ENCODE data around the gene SCARF1.

SCARF1 gene

GRCh38 chr17:1612400-1612799 lies 33.1 kb downstream of the SCARF1 start:
- TF ChIP-seq ZNF169 (tag by site-specific recombination; IDR thresholded peaks at IDR 0.05) (no peak), ZNF335 (tag by site-specific recombination; conservative IDR thresholded peaks at IDR 0.05) (no peak), TCF7L2 (IDR thresholded peaks at IDR 0.05; ENCODE audit: borderline replicate concordance, low read depth, low read length) (no peak), ZNF341 (tag by site-specific recombination; IDR thresholded peaks at IDR 0.05; ENCODE audit: low read depth) (no peak), ZNF140 (tag by site-specific recombination; IDR thresholded peaks at IDR 0.05) (no peak), ZNF433 (tag by site-specific recombination; IDR thresholded peaks at IDR 0.05; ENCODE audit: low read depth) (no peak), ZNF132 (tag by site-specific recombination; IDR thresholded peaks at IDR 0.05; ENCODE audit: borderline replicate concordance) (no peak), ZNF398 (tag by site-specific recombination; IDR thresholded peaks at IDR 0.05) (no peak), ZNF311 (tag by site-specific recombination; IDR thresholded peaks at IDR 0.05; ENCODE audit: borderline replicate concordance) (no peak), ZNF248 (tag by site-specific recombination; IDR thresholded peaks at IDR 0.05) (no peak), SCRT1 (tag by site-specific recombination; IDR thresholded peaks at IDR 0.05; ENCODE audit: borderline replicate concordance) (no peak)
- Histone ChIP-seq H3K4me3 (ENCODE audit: low read depth, low read length) (no peak overlapping the region), H3K9me3 (ENCODE audit: control insufficient read depth, insufficient read depth, low read depth, low read length) (no peaks in the 10 kb centered on the region), H3K4me1 (ENCODE audit: control insufficient read depth, insufficient read depth, low read length) (no peaks in the 10 kb centered on the region), H3K36me3 (ENCODE audit: control insufficient read depth in 2 of 2, insufficient read depth in 1 of 2, low read length in 2 of 2) (no peaks in the 10 kb centered on the region; a peak in 1 of 3 replicates), H3K27ac (ENCODE audit: extremely low read depth, low read depth, low read length) (no peak overlapping the region)
- CTCF ChIA-PET = interaction anchor here (0.7 kb wide), 1 partner anchor 36 kb away, joined by 3 read pairs; no protein-coding TSS in a partner anchor
- POLR2A ChIA-PET = no interaction called here

GRCh38 chr17:1611715-1612114 lies 33.8 kb downstream of the SCARF1 start:
- Histone ChIP-seq H3K9me3 (ENCODE audit: control insufficient read depth, insufficient read depth, low read depth, low read length) (no peaks in the 10 kb centered on the region), H3K4me1 (ENCODE audit: control insufficient read depth, insufficient read depth, low read length) (no peaks in the 10 kb centered on the region), H3K4me3 (ENCODE audit: low read depth, low read length) (no peak overlapping the region), H3K36me3 (ENCODE audit: control insufficient read depth in 2 of 2, insufficient read depth in 1 of 2, low read length in 2 of 2) (no peaks in the 10 kb centered on the region; a peak in 1 of 3 replicates), H3K27ac (ENCODE audit: extremely low read depth, low read depth, low read length) (no peak overlapping the region)
- ChIA-PET POLR2A (interaction anchor here (0.7 kb wide), 3 partner anchors 18 to 121 kb away, joined by 3 to 5 read pairs (median 3); no protein-coding TSS in a partner anchor), CTCF (interaction anchor here (0.7 to 1.5 kb wide), 2 partner anchors 19 to 212 kb away, joined by 3 to 4 read pairs; no protein-coding TSS in a partner anchor)
- no peak for TF ChIP-seq ZNF350 (tag by site-specific recombination; IDR thresholded peaks at IDR 0.05)
- TF ChIP-seq ZNF23 (tag by site-specific recombination; IDR thresholded peaks at IDR 0.05; ENCODE audit: borderline replicate concordance) = no peak
- TF ChIP-seq ZNF394 (tag by site-specific recombination; IDR thresholded peaks at IDR 0.05; ENCODE audit: borderline replicate concordance) = no peak
- TF ChIP-seq SCRT2 (tag by site-specific recombination; IDR thresholded peaks at IDR 0.05) = no peak
- no peak for TF ChIP-seq ZNF354C (tag by site-specific recombination; IDR thresholded peaks at IDR 0.05; ENCODE audit: borderline replicate concordance, low read depth)
- TF ChIP-seq ZNF624 (tag by site-specific recombination; IDR thresholded peaks at IDR 0.05) = no peak
- TF ChIP-seq, protein P1, sequence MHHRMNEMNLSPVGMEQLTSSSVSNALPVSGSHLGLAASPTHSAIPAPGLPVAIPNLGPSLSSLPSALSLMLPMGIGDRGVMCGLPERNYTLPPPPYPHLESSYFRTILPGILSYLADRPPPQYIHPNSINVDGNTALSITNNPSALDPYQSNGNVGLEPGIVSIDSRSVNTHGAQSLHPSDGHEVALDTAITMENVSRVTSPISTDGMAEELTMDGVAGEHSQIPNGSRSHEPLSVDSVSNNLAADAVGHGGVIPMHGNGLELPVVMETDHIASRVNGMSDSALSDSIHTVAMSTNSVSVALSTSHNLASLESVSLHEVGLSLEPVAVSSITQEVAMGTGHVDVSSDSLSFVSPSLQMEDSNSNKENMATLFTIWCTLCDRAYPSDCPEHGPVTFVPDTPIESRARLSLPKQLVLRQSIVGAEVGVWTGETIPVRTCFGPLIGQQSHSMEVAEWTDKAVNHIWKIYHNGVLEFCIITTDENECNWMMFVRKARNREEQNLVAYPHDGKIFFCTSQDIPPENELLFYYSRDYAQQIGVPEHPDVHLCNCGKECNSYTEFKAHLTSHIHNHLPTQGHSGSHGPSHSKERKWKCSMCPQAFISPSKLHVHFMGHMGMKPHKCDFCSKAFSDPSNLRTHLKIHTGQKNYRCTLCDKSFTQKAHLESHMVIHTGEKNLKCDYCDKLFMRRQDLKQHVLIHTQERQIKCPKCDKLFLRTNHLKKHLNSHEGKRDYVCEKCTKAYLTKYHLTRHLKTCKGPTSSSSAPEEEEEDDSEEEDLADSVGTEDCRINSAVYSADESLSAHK (tag by site-specific recombination; IDR thresholded peaks at IDR 0.05) = no peak
- TF ChIP-seq REPIN1 (tag by site-specific recombination; IDR thresholded peaks at IDR 0.05; ENCODE audit: low read depth) = no peak
- no peak for TF ChIP-seq ZBTB11 (tag by site-specific recombination; conservative IDR thresholded peaks at IDR 0.05; ENCODE audit: low read depth)
- no peak for TF ChIP-seq ZNF664 (tag by site-specific recombination; IDR thresholded peaks at IDR 0.05)
- TF ChIP-seq ZNF214 (tag by site-specific recombination; IDR thresholded peaks at IDR 0.05; ENCODE audit: borderline replicate concordance) = no peak
- no peak for TF ChIP-seq ZSCAN4 (tag by site-specific recombination; IDR thresholded peaks at IDR 0.05)
